ENCODE results near the gene SH3PXD2A. TPM values are rescaled to one million over a fixed set of nuclear protein-coding genes. Genes with fewer than 3 reads are reported as not detected.

Gene SH3PXD2A
- total and polyA plus RNA-seq, 9 of the 15 experiments (the other 6 are each of a cell fraction or from before 2014, with no cell fraction given), result 0.41 to 9.3 (median 2.5) TPM

DNA sequence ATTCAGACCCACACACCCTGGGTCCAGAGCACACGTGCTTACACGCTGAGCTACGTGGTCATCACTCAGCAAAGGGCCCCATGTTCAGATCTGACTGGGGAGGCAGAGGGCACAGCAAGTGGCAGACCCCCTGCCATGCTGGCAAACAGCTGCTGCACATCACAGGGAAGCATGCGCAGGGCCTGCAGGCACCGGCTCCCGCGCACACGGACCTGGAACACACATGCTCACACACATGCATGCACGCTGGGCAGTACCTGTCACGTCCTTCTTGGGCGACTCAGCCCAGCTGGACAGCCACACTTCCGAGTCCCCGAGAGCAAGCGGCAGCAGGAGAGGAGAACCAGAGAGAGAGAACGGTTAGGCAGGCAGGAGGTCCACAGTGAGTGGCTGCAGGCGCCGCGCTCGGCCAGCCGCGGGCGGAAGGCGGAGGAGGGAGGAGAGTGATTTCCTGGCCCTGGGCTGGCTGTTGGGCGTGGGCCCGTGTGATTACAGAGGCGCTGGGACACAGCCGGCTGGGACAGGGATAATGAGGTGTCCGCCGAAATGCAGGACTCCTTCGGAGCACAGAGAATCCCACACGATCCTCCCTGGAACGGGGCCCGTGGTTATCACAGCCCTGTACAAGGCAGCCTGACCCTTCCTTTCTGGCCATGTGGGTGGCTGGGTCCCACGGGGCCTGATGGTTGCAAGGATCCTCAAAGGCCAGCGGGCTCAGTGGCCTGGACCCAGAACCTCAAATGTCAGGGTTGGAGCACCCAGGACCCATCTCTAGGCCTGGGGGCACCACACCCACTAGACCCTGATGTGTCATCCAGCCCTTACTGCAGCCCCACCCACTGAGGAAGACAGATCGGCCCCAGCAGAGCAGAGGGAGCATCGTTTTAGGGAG is 186.8 kb downstream of the SH3PXD2A start (continued):
- TF ChIP-seq REST (IDR thresholded peaks at IDR 0.05; ENCODE audit: borderline replicate concordance) (peak; percentile 53; the same call in 1 of the 2 replicates), REST (CRISPR knock-in tag; IDR thresholded peaks at IDR 0.05; ENCODE audit: low read depth) (no peak), CBX3 (IDR thresholded peaks at IDR 0.05; ENCODE audit: borderline replicate concordance in 1 of 2, low read length in 2 of 2) (peak in 1 of 2 experiments; percentile 69; a peak in 1 of 3 replicates), ETV5 (CRISPR knock-in tag; IDR thresholded peaks at IDR 0.05; ENCODE audit: low read depth) (no peak; the same call in 1 of the 2 replicates), CREB3L1 (IDR thresholded peaks at IDR 0.05; ENCODE audit: borderline replicate concordance, low read depth) (0 out of 2 replicates have a peak, but pooled peaks have one; percentile 16), ZNF511 (CRISPR knock-in tag; IDR thresholded peaks at IDR 0.05) (no peak), FOXK1 (CRISPR knock-in tag; IDR thresholded peaks at IDR 0.05; ENCODE audit: borderline replicate concordance) (peak; percentile 59; the same call in 1 of the 2 replicates), MYC (IDR thresholded peaks at IDR 0.05; ENCODE audit: low read depth, low read length) (no peak), MYC (CRISPR knock-in tag; IDR thresholded peaks at IDR 0.05; ENCODE audit: borderline replicate concordance, low read depth) (no peak), ZNF282 (CRISPR knock-in tag; IDR thresholded peaks at IDR 0.05) (no peak), TEAD4 (IDR thresholded peaks at IDR 0.05; ENCODE audit: low read length) (0 out of 2 replicates have a peak, but pooled peaks have one; percentile 8), TEAD4 (CRISPR knock-in tag; IDR thresholded peaks at IDR 0.05; ENCODE audit: borderline replicate concordance) (no peak; the same call in 1 of the 2 replicates), CBX1 (IDR thresholded peaks at IDR 0.05; ENCODE audit: low read depth) (no peak), RNF2 (IDR thresholded peaks at IDR 0.05) (peak; percentile 64)
- TF ChIP-seq, protein P1, sequence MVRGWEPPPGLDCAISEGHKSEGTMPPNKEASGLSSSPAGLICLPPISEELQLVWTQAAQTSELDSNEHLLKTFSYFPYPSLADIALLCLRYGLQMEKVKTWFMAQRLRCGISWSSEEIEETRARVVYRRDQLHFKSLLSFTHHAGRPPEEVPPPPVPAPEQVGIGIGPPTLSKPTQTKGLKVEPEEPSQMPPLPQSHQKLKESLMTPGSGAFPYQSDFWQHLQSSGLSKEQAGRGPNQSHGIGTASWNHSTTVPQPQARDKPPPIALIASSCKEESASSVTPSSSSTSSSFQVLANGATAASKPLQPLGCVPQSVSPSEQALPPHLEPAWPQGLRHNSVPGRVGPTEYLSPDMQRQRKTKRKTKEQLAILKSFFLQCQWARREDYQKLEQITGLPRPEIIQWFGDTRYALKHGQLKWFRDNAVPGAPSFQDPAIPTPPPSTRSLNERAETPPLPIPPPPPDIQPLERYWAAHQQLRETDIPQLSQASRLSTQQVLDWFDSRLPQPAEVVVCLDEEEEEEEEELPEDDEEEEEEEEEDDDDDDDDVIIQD (CRISPR knock-in tag; IDR thresholded peaks at IDR 0.05), result no peak

Measured in K562 (cell line).